IPS DF 6.9 (cell line): Measurements from ENCODE around the gene NCOA5.

Source experiments
- DNase-seq: peaks from one replicate; pipeline ENCODE4 v3.0.0-alpha.2; 2013; ENCODE audit warnings: low read depth, low spot score
- H3K27ac ChIP-seq: one replicate; pipeline ENCODE4 v1.5.1; 2013; ENCODE audit warnings: low read length, control low read depth
- H3K27me3 ChIP-seq: 2 replicates; pipeline ENCODE4 v1.6.1; 2013; ENCODE audit warnings: mild to moderate bottlenecking, low read length; ENCODE audit not compliant: control insufficient read depth, insufficient read depth
- H3K36me3 ChIP-seq: 2 replicates; pipeline ENCODE4 v1.6.1; 2013; ENCODE audit warnings: low read length; ENCODE audit not compliant: control insufficient read depth, insufficient read depth
- H3K4me1 ChIP-seq: 2 replicates; pipeline ENCODE4 v1.6.1; 2013; ENCODE audit warnings: low read length; ENCODE audit not compliant: control insufficient read depth, insufficient read depth
- H3K4me3 ChIP-seq: 2 replicates; pipeline ENCODE4 v1.5.1; 2013; ENCODE audit warnings: mild to moderate bottlenecking, low read length
- H3K9me3 ChIP-seq: 2 replicates; pipeline ENCODE4 v1.6.1; 2013; ENCODE audit warnings: low read length, inconsistent platforms; ENCODE audit not compliant: control insufficient read depth, insufficient read depth
- WGBS: extraction: QIAGEN DNeasy Blood & Tissue Kit; methylation state at CpG from one replicate; pipeline ENCODE4 v1.1.7; 2013; ENCODE audit warnings: mixed read lengths, missing lambda C conversion rate; ENCODE audit not compliant: insufficient read length, insufficient coverage; 5-methylcytosine and 5-hydroxymethylcytosine counted together

The NCOA5 gene

DNA sequence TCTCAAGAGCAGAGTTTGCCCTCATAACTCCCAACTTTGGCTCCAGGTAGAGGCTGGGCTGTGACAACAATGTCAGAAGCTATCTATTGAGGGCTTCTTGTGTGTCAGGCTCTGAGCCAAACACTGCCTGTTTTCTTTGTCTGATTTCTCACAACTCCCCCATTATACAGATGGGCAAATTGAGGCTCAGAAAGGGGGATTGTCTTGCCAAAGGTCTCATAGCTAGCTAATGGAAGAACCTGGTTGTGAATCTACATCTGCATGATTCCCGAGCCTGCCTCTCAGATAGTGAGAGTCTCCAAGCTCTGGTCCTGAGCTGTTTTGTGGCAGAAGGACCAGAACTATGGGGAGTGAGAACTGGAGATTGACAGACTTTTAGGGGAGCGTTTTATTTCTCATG lies 29.8 kb upstream of the NCOA5 start:
- Histone ChIP-seq H3K27ac (no peak overlapping the region), H3K9me3 (no peaks in the 10 kb centered on the region), H3K36me3 (0 out of 2 replicates have a peak, but pooled peaks cover 5% of the 10 kb centered on the region), H3K27me3 (peaks cover 4% of the 10 kb centered on the region; the same call in 1 of the 2 replicates), H3K4me3 (no peak overlapping the region), H3K4me1 (no peaks in the 10 kb centered on the region)
- DNase-seq: no peak
- no CpG with 5 or more reads among the region's 2 CpGs for WGBS

DNA sequence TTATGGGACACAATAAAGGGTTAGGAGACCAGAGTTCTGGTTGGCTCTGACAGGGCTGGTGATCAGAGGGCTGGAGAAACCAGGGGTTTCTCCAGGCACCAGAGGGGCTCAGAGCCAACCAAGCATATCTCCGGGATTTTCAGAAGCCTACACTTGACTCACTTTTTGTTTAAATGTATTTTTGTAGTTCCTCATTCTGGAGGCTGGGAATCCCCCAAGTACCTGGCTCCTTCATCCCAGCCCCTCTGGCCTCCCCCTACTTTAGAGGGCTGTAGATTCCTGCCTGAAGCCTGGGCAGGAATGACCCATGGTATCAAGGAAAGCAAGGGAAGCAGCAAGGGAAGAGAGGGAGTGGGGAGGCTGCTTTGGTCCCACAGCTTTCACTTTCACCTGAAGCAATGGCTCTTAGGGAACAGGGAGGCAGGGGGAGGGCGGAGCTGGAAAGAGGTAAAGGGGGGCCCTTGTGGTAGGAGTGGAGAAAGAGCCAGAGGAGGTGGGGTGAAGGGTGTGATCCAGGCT lies 29.3 kb upstream of the NCOA5 start:
- no CpG with 5 or more reads among the region's 2 CpGs for WGBS
- no peak overlapping the region; the same call in 1 of the 2 replicates for H3K4me3 ChIP-seq
- H3K4me1 ChIP-seq: no peaks in the 10 kb centered on the region
- 0 out of 2 replicates have a peak, but pooled peaks cover 5% of the 10 kb centered on the region for H3K36me3 ChIP-seq
- no peak overlapping the region for H3K27ac ChIP-seq
- DNase-seq: no peak
- H3K9me3 ChIP-seq: no peaks in the 10 kb centered on the region
- H3K27me3 ChIP-seq: peaks cover 4% of the 10 kb centered on the region; the same call in 1 of the 2 replicates

DNA sequence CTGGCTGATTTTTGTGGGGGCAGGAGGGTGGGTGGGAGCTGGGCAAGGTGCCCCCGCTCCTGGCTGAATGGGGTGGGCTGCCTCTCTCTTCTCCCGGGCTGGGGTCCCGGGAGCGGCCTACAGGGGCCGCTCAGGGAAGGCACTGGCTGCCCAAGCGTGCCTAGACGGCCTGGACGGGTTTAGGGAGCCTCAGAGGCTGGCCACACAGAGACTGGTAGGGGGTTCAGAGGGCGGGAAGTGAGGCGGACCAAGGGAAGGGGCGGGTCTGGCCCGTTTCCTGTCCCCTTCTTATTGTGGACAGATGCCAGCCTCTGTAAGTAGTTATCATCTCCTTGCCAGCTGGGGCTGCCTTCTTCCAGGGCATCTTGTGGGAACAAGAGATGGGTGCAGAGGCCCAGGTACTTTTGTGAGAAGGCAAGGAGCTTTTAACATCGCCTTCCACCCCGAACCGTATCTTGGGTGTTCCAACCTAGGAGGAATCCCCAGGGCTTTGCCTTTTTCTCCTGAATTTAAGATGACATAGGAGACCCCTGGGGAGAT lies 28.8 kb upstream of the NCOA5 start:
- Histone ChIP-seq H3K27me3 (peaks cover 4% of the 10 kb centered on the region; the same call in 1 of the 2 replicates), H3K4me1 (no peaks in the 10 kb centered on the region), H3K27ac (no peak overlapping the region), H3K4me3 (peak overlapping the region; percentile 57; the same call in 1 of the 2 replicates), H3K9me3 (no peaks in the 10 kb centered on the region), H3K36me3 (0 out of 2 replicates have a peak, but pooled peaks cover 5% of the 10 kb centered on the region)
- DNase-seq: no peak
- no CpG with 5 or more reads among the region's 15 CpGs for WGBS

DNA sequence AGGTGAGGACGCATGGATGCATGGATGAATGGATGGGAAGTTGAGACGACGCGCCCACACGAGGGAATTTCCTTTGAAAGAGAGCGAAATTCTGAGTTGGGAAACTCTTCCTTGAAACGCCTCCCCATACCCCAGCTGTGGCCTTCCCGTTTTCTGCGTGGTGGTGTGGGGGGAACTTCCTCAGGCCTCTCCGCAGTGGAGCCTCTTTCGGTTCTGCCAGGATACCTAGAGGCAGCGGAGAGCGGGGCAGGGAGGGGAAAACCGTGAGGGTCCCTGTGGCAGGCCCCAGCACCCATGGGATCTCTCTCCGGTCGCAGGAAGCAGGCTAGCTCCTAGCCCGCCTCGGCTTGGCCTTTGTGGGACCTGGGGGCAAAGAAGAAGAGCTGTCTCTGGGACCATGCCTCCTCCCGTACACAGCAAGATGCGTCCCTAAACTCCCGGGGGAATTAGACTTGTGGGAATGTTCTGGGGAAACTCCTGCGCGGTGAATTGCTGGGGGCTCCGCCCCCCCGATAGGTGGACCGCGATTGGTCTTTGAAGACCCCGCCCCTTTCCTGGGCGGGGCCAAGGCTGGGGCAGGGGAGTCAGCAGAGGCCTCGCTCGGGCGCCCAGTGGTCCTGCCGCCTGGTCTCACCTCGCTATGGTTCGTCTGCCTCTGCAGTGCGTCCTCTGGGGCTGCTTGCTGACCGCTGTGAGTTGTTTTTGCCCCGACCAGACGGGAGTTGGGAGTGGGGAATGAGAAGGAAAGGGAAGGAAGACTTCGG lies 28.1 kb upstream of the NCOA5 start, which contains the start of gene CD40:
Gene CD40 (plus strand): TSS at position 611 of the 764 bp plus-strand sequence. CDS start 30 bp downstream, at position 641.
- Histone ChIP-seq H3K4me3 (peak within 1 kb of the TSS; percentile 57; the same call in 1 of the 2 replicates), H3K36me3 (0 out of 2 replicates have a peak, but pooled peaks cover 2% of the 10 kb centered on the region), H3K9me3 (no peaks in the 10 kb centered on the region), H3K4me1 (no peaks in the 10 kb centered on the region), H3K27ac (no peak within 1 kb of the TSS), H3K27me3 (peaks cover 4% of the 10 kb centered on the region; the same call in 1 of the 2 replicates)
- WGBS: no CpG with 5 or more reads among the region's 40 CpGs
- peak; percentile 52 for DNase-seq

DNA sequence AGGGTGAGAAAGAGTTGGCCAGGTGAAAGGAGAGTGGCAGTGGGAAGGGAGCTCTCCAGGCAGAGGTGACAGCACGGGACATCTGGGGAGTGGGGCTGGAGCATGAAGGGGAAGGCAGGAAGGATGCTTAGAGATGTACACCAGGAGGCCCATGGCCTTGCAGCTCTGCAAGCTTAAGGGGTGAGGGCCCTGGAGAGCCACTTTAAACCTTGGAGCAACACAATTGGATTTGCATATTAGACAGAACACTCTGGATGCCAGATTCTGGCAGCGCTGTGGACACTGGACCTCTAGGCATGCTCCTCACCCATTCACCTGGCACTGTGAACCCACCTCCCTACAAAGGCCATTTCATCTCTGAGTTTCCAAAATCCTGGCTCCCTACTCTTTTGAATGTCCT lies 24.7 kb upstream of the NCOA5 start:
- no peak overlapping the region for H3K27ac ChIP-seq
- WGBS: no CpG with 5 or more reads among the region's 2 CpGs
- H3K4me3 ChIP-seq: no peak overlapping the region
- H3K36me3 ChIP-seq: no peaks in the 10 kb centered on the region
- no peaks in the 10 kb centered on the region for H3K4me1 ChIP-seq
- no peak for DNase-seq
- no peaks in the 10 kb centered on the region for H3K9me3 ChIP-seq
- peaks cover 4% of the 10 kb centered on the region; the same call in 1 of the 2 replicates for H3K27me3 ChIP-seq

DNA sequence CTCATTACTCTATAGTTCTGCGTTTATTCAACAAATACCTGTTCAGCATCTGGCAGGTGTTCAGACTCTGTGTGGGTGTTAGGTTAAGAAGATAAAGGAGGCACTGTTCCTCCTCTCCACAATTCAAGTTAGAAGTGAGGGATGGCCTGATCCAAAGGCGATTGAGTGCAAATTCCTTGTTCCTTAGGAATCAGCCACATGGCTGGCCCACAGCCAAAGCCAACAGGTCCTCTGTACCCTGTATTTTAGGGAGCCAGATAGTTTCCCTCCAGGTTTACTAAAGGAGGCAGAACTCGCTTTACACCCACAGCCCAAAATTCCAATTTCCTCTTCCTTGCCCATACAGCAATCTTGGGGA lies 23.3 kb upstream of the NCOA5 start:
- WGBS: no CpG with 5 or more reads among the region's 3 CpGs
- H3K27ac ChIP-seq: no peak overlapping the region
- no peak overlapping the region for H3K4me3 ChIP-seq
- H3K4me1 ChIP-seq: no peaks in the 10 kb centered on the region
- no peak for DNase-seq
- H3K27me3 ChIP-seq: peaks cover 4% of the 10 kb centered on the region; the same call in 1 of the 2 replicates
- no peaks in the 10 kb centered on the region for H3K9me3 ChIP-seq
- no peaks in the 10 kb centered on the region for H3K36me3 ChIP-seq

DNA sequence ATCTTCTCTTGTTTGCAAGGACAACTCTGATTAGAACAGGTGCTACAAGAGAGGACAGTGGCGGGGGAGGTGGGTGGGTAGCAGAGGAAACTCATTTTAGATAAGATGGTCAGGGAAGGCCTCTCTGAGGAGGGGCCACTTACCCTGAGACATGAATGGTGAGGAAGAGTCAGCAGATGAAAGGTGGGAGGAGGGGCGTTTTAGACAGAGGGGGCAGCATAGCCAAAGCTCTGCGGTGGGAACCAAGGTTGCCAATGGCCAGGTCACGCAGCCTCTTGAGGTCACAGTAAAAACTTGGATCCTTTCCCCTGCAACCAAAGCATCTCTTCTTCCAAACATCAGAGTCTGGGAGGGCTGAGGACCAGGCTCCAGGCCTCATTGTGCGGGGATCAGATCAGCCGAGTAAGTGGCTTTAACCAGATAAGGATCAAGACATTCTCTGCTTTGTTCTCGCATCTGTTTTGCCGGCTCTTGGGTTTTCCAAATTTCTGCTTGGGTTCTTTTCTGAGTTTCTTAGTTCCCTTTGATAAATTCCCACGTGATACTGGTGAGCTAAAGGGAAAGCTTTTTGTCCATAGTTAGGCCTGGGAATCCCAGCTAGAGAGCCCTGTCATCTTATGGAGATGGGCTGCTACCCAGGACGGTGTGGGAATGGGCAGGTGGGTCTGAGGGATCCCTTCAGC lies 22.8 kb upstream of the NCOA5 start:
- WGBS: no CpG with 5 or more reads among the region's 10 CpGs
- Histone ChIP-seq H3K27ac (no peak overlapping the region), H3K4me3 (no peak overlapping the region), H3K27me3 (peaks cover 4% of the 10 kb centered on the region; the same call in 1 of the 2 replicates), H3K9me3 (no peaks in the 10 kb centered on the region), H3K36me3 (no peaks in the 10 kb centered on the region), H3K4me1 (no peaks in the 10 kb centered on the region)
- DNase-seq: no peak

DNA sequence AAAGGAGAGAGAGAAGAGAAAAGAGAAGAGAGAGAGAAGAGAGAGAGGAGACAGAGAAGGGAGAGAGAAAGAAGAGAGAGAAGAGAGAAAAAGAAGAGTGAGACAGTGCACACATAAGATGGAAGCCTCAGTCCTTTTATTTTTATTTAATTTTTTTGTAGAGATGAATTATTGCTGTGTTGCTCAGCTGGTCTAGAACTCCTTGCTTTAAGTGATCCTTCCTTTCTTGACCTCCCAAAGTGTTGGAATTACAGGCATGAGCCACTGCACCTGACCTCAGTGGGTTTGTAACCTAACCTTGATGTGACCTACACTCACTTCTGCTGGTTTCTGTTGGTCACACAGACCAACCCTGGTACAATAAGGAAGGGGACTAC lies 22.1 kb upstream of the NCOA5 start:
- Histone ChIP-seq H3K27ac (no peak overlapping the region), H3K27me3 (peaks cover 4% of the 10 kb centered on the region; the same call in 1 of the 2 replicates), H3K4me1 (no peaks in the 10 kb centered on the region), H3K9me3 (no peaks in the 10 kb centered on the region), H3K4me3 (no peak overlapping the region), H3K36me3 (no peaks in the 10 kb centered on the region)
- no peak for DNase-seq

DNA sequence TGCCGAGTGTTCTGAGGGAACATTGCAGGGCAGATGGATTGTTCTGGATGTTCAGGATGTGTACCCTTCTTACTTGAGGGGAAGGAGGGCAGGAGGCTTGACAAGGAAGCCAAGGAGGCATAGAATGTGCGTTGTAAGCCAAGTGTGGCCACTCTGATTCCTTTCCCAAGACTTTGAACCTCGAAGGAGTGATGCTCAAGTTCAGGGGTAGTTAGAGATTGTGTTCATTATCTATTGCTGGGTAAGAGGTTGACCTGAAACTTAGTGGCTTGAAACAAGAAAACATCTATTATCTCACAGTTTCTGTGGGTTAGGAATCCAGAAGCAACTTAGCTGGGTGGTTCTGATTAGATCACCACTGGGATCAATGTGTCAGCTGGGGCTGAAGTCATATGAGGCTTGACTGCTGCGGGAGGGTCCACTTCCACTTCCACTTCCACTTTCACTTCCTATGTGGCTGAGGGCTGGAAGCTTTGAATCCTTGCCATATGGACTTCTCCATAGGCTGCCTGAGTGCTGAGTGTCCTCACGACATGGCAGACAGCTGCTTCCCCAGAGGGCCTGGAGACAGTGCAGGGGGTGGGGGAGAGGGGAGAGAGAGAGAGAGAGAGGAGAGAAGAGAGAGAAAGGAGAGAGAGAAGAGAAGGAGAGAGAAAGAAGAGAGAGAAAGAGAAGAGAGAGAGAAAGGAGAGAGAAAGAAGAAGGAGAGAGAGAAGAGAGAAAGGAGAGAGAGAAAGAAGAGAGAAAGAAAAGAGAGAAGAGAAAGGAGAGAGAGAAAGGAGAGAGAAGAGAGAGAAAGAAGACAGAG lies 21.5 kb upstream of the NCOA5 start:
- no peak for DNase-seq
- Histone ChIP-seq H3K27ac (no peak overlapping the region), H3K27me3 (peaks cover under 1% of the 10 kb centered on the region; the same call in 1 of the 2 replicates), H3K4me1 (no peaks in the 10 kb centered on the region), H3K36me3 (no peaks in the 10 kb centered on the region), H3K4me3 (no peak overlapping the region), H3K9me3 (no peaks in the 10 kb centered on the region)
- WGBS: no CpG with 5 or more reads among the region's 5 CpGs

DNA sequence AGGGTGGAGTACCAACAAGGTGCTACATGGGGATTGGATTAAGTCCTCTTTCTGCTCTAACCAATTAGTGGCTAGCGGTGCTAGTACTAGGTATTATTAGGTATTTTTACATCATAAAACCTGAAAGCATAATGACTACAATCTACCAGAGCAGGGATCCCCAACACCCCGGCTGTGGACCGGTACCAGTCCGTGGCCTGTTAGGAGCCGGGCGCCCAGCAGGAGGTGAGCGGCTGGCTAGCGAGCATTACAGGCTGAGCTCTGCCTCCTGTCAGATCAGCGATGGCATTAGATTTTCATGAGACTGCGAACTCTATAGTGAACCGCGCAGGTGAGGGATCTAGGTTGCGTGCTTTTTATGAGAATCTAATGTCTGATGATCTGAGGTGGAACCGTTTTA lies 19.2 kb upstream of the NCOA5 start:
- no peaks in the 10 kb centered on the region for H3K4me1 ChIP-seq
- DNase-seq: no peak
- H3K4me3 ChIP-seq: no peak overlapping the region
- H3K36me3 ChIP-seq: no peaks in the 10 kb centered on the region
- no CpG with 5 or more reads among the region's 14 CpGs for WGBS
- H3K27me3 ChIP-seq: no peaks in the 10 kb centered on the region
- H3K27ac ChIP-seq: no peak overlapping the region
- H3K9me3 ChIP-seq: no peaks in the 10 kb centered on the region
